Activated T-cell treated with anti-CD3 and anti-CD28 coated beads, Interleukin-2, amount 50 U/mL, for 1 hour (primary cell): ENCODE results near the gene TFPT.

Source experiments
- DNase-seq: peaks from one replicate; pipeline ENCODE4 v3.0.0-alpha.2; 2020

The TFPT gene

DNA sequence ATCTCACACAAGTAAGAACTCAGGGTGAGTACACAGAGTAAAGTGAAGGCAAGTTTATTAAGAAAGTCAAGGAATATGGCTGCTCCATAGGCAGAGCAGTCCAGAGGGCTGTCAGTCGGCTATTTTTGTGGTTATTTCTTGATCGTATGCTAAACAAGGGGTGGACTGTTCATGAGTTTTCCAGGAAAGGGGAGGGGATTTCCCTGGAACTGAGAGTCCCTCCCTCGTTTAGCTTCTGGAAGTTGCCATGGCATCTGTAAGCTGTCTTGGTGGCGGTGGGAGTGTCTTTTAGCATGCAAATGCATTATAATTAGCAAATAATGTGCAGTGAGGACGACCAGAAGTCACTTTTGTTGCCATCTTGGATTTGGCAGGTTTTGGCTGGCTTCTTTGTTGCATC is 46.0 kb downstream of the TFPT start:
- no peak for DNase-seq

GRCh38 chr19:54063350-54064116 is 51.9 kb downstream of the TFPT start, which contains the start of gene VSTM1:
Gene VSTM1, minus strand, starts transcription at chr19:54063897. Its CDS starts 120 bp downstream, at chr19:54063777.
- no peak for DNase-seq

DNA sequence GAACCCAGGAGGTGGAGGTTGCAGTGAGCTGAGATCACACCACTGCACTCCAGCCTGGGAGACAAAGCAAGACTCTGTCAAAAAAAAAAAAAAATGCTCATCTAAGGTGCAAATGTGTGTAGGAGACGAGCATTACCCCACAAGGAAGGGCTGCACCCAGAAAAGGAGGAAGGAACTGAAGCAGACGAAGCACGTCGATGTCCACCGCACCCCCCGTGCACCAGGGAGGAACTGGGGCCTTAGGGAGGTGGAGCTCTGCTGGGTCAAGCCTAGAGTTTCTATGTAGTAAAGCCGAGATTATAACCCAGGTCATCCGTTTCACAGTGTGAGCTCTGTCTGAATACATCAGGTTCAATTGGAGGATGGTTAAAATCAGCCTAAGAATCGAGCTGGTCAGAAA is 52.8 kb downstream of the TFPT start:
- no peak for DNase-seq
